ENCODE measurements around the gene NFKBIZ.

GRCh38 chr3:101835676-101836075 lies 13.6 kb upstream of the NFKBIZ start:
- TF ChIP-seq CTCF (conservative IDR thresholded peaks at IDR 0.05; ENCODE audit: low read length) (no peak), EZH2phosphoT487 (IDR thresholded peaks at IDR 0.05; ENCODE audit: borderline replicate concordance, low read depth, low read length) (no peak)
